Measurements from ENCODE around the gene LRRC71.

GRCh38 chr1:156887317-156887716 lies 33.1 kb upstream of the LRRC71 start:
- TF ChIP-seq CTCF (IDR thresholded peaks at IDR 0.05) (no peak), EP300 (IDR thresholded peaks at IDR 0.05; ENCODE audit: low read depth) (no peak), POLR2AphosphoS5 (IDR thresholded peaks at IDR 0.05) (no peak)
